Activated CD8-positive, alpha-beta memory T cell treated with anti-CD3 and anti-CD28 coated beads for 36 hours (primary cell): ENCODE measurements around the gene TSPO. TPM values are rescaled to one million over a fixed set of nuclear protein-coding genes. Genes with fewer than 3 reads are reported as not detected.

Experiments used
- CTCF ChIA-PET: fragments of 350-600 bp; sonication (Branson Sonifier 250); formaldehyde crosslinking; loops from one replicate; lab custom pipeline; 2021; ENCODE audit warnings: antibody characterized with exemption; lab: Charles Lee
- POLR2A ChIA-PET: fragments of 350-600 bp; sonication (Branson Sonifier 250); formaldehyde crosslinking; loops from one replicate; lab custom pipeline; 2021; ENCODE audit warnings: antibody characterized with exemption; lab: Charles Lee
- total RNA-seq, 2 experiments: library from RNA; stranded (reverse); gene quantifications; one replicate each; pipeline ENCODE4 v1.2.3, GENCODE V29; 2021

TSPO gene
- total RNA-seq, 2 experiments from 2014 or later, result 101 to 104 TPM

GRCh38 chr22:43187171-43188099 lies 36.1 kb downstream of the TSPO start:
- CTCF ChIA-PET, result interaction anchor here (1.0 kb wide), 1 partner anchor 10 kb away, joined by 4 read pairs; no protein-coding TSS in a partner anchor
- POLR2A ChIA-PET, result interaction anchor here (0.6 to 1.6 kb wide), 7 partner anchors 13 to 1531 kb away, joined by 3 to 5 read pairs (median 4); partner anchors contain the start of genes MCAT, POLDIP3 and TSPO

GRCh38 chr22:43188829-43189545 lies 37.6 kb downstream of the TSPO start:
- ChIA-PET CTCF (no interaction called here), POLR2A (no interaction called here)

GRCh38 chr22:43191831-43192230 lies 40.5 kb downstream of the TSPO start:
- POLR2A ChIA-PET, result no interaction called here
- CTCF ChIA-PET, result interaction anchor here (0.6 kb wide), 1 partner anchor 66 kb away, joined by 4 read pairs; no protein-coding TSS in a partner anchor

GRCh38 chr22:43197271-43197941 lies 46.0 kb downstream of the TSPO start:
- ChIA-PET POLR2A (no interaction called here), CTCF (interaction anchor here (1.3 kb wide), 1 partner anchor 10 kb away, joined by 4 read pairs; no protein-coding TSS in a partner anchor)

GRCh38 chr22:43198126-43198525 lies 46.8 kb downstream of the TSPO start:
- CTCF ChIA-PET, result no interaction called here
- POLR2A ChIA-PET, result no interaction called here

- CTCF ChIA-PET, result no interaction called here
Observed at GRCh38 chr22:43198936-43199335, 47.6 kb downstream of the TSPO start.

GRCh38 chr22:43199541-43199940 lies 48.2 kb downstream of the TSPO start:
- ChIA-PET CTCF (no interaction called here), POLR2A (no interaction called here)

More at GRCh38 chr22:43198936-43199335, 47.6 kb downstream of the TSPO start:
- POLR2A ChIA-PET, result no interaction called here

- CTCF ChIA-PET, result no interaction called here
- POLR2A ChIA-PET, result no interaction called here
Observed at GRCh38 chr22:43200031-43200430, 48.7 kb downstream of the TSPO start.

- ChIA-PET POLR2A (no interaction called here), CTCF (no interaction called here)
Observed at GRCh38 chr22:43200555-43200954, 49.2 kb downstream of the TSPO start.

GRCh38 chr22:43201486-43202219 lies 50.3 kb downstream of the TSPO start:
- ChIA-PET CTCF (interaction anchor here (0.6 kb wide), 1 partner anchor 1897 kb away, joined by 4 read pairs; no protein-coding TSS in a partner anchor), POLR2A (no interaction called here)

GRCh38 chr22:43202326-43202725 lies 51.0 kb downstream of the TSPO start:
- ChIA-PET CTCF (interaction anchor here (0.6 kb wide), 1 partner anchor 1897 kb away, joined by 4 read pairs; no protein-coding TSS in a partner anchor), POLR2A (no interaction called here)

GRCh38 chr22:43202756-43203410 lies 51.5 kb downstream of the TSPO start:
- CTCF ChIA-PET, result no interaction called here
- POLR2A ChIA-PET, result interaction anchor here (0.6 kb wide), 1 partner anchor 183 kb away, joined by 3 read pairs; no protein-coding TSS in a partner anchor

- CTCF ChIA-PET, result no interaction called here
- POLR2A ChIA-PET, result interaction anchor here (0.6 kb wide), 1 partner anchor 182 kb away, joined by 3 read pairs; no protein-coding TSS in a partner anchor
Observed at GRCh38 chr22:43203471-43203981, 52.2 kb downstream of the TSPO start.

GRCh38 chr22:43205261-43205691 lies 53.9 kb downstream of the TSPO start:
- ChIA-PET CTCF (no interaction called here), POLR2A (no interaction called here)

- ChIA-PET CTCF (no interaction called here), POLR2A (no interaction called here)
Observed at GRCh38 chr22:43205748-43206508, 54.6 kb downstream of the TSPO start.

GRCh38 chr22:43206509-43207161 lies 55.3 kb downstream of the TSPO start:
- ChIA-PET POLR2A (no interaction called here), CTCF (interaction anchor here (0.6 kb wide), 1 partner anchor 140 kb away, joined by 3 read pairs; no protein-coding TSS in a partner anchor)
